ENCODE measurements around the gene ALB.

ALB gene

DNA sequence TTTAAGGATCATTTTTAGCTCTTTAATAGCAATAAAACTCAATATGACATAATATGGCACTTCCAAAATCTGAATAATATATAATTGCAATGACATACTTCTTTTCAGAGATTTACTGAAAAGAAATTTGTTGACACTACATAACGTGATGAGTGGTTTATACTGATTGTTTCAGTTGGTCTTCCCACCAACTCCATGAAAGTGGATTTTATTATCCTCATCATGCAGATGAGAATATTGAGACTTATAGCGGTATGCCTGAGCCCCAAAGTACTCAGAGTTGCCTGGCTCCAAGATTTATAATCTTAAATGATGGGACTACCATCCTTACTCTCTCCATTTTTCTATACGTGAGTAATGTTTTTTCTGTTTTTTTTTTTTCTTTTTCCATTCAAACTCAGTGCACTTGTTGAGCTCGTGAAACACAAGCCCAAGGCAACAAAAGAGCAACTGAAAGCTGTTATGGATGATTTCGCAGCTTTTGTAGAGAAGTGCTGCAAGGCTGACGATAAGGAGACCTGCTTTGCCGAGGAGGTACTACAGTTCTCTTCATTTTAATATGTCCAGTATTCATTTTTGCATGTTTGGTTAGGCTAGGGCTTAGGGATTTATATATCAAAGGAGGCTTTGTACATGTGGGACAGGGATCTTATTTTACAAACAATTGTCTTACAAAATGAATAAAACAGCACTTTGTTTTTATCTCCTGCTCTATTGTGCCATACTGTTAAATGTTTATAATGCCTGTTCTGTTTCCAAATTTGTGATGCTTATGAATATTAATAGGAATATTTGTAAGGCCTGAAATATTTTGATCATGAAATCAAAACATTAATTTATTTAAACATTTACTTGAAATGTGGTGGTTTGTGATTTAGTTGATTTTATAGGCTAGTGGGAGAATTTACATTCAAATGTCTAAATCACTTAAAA lies 15.3 kb downstream of the ALB start:
- TF ChIP-seq, protein P1, sequence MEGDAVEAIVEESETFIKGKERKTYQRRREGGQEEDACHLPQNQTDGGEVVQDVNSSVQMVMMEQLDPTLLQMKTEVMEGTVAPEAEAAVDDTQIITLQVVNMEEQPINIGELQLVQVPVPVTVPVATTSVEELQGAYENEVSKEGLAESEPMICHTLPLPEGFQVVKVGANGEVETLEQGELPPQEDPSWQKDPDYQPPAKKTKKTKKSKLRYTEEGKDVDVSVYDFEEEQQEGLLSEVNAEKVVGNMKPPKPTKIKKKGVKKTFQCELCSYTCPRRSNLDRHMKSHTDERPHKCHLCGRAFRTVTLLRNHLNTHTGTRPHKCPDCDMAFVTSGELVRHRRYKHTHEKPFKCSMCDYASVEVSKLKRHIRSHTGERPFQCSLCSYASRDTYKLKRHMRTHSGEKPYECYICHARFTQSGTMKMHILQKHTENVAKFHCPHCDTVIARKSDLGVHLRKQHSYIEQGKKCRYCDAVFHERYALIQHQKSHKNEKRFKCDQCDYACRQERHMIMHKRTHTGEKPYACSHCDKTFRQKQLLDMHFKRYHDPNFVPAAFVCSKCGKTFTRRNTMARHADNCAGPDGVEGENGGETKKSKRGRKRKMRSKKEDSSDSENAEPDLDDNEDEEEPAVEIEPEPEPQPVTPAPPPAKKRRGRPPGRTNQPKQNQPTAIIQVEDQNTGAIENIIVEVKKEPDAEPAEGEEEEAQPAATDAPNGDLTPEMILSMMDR (conservative IDR thresholded peaks at IDR 0.05; ENCODE audit: low read depth, low read length), result no peak
- DNase-seq (ENCODE audit: low read depth), result no peak
- H3K4me3 ChIP-seq (ENCODE audit: low read length), result no peak overlapping the region

DNA sequence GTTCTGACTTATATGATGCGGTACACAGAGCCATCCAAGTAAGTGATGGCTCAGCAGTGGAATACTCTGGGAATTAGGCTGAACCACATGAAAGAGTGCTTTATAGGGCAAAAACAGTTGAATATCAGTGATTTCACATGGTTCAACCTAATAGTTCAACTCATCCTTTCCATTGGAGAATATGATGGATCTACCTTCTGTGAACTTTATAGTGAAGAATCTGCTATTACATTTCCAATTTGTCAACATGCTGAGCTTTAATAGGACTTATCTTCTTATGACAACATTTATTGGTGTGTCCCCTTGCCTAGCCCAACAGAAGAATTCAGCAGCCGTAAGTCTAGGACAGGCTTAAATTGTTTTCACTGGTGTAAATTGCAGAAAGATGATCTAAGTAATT lies 16.5 kb downstream of the ALB start:
- TF ChIP-seq, protein P1 (conservative IDR thresholded peaks at IDR 0.05; ENCODE audit: low read depth, low read length), result no peak
- no peak overlapping the region for H3K4me3 ChIP-seq (ENCODE audit: low read length)
- no peak for DNase-seq (ENCODE audit: low read depth)

DNA sequence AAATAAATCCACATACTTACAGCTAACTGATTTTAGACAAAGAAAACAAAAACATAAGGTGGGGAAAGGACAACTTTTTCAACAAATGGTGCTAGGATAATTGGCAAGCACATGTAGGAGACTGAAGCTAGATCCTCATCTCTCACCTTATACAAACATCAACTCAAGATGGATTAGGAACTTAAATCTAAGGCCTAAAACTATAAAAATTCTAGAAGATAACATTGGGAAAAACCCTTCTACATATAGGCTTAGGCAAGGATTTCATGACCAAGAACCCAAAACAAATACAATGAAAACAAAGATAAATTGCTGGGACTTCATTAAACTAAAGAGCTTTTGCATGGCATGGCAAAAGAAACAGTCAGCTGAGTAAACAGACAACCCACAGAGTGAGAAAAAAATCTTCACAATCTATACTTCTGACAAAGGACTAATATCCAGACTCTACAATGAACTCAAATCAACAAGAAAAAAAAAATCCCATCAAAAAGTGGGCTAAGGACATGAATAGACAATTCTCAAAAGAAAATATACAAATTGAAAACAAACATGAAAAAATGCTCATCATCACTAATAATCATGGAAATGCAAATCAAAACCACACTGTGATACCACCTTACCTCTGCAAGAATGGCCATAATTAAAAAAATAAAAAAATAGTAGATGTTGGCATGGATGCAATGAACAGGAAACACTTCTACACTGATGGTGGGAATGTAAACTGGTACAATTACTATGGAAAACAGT lies 17.8 kb downstream of the ALB start:
- H3K4me3 ChIP-seq (ENCODE audit: low read length), result no peak overlapping the region
- DNase-seq (ENCODE audit: low read depth), result no peak
- TF ChIP-seq, protein P1 (conservative IDR thresholded peaks at IDR 0.05; ENCODE audit: low read depth, low read length), result no peak

DNA sequence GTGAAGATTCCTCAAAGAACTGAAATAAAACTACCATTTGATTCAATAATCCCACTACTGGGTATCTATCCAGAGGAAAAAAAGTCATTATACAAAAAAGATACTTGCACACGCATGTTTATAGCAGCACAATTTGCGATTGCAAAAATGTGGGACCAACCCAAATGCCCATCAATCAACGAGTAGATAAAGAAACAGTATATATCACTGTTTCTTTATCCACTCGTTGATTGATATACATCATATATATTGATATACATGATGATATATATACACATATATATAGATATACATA lies 18.3 kb downstream of the ALB start:
- DNase-seq (ENCODE audit: low read depth), result no peak
- H3K4me3 ChIP-seq (ENCODE audit: low read length), result no peak overlapping the region
- TF ChIP-seq, protein P1 (conservative IDR thresholded peaks at IDR 0.05; ENCODE audit: low read depth, low read length), result no peak

DNA sequence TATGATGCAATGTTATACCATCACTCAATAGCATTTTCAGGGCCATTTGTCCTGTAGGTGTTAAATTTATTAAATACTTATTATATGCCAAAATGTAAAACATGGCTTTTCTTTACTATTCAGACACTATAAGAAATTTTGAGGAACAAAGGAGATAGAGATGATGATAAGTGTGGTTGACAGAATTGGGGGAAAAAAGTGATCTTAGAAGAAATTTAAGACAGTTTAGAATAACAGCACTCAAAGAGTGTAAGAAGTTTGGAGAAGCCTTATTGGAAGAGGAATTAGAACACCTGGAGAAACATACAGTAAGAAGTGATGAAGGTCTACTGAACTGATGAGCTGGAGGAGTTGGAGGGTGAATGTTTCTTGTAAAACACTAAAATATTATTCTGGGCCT lies 19.1 kb downstream of the ALB start:
- TF ChIP-seq, protein P1 (conservative IDR thresholded peaks at IDR 0.05; ENCODE audit: low read depth, low read length), result no peak
- DNase-seq (ENCODE audit: low read depth), result no peak
- H3K4me3 ChIP-seq (ENCODE audit: low read length), result no peak overlapping the region

DNA sequence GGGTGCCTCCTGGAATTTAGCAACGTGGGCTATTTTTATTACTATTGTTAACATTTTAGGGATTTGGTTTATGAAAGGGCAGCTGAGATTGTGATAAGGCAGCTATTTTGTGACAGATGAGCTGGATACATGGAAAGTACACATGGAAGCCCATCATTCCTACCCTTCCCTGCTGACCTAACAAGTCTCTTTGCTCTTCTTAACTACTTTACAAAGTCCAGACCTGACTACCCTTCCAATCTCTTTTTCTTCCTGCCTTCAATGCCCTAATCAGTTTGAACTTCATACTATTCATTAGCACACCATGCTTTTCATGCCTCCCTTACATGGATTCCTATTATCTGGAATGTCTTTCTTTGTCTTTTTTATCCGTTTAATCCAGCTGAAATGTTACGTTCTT lies 22.6 kb downstream of the ALB start:
- TF ChIP-seq, protein P1 (conservative IDR thresholded peaks at IDR 0.05; ENCODE audit: low read depth, low read length), result no peak

More for the DNA sequence above, 22.6 kb downstream of the ALB start:
- no peak overlapping the region for H3K4me3 ChIP-seq (ENCODE audit: low read length)
- DNase-seq (ENCODE audit: low read depth), result no peak
